GM19397 (cell line): ENCODE data around the gene AGO3.

Source experiments
- ATAC-seq: cut with Tn5 transposase; IDR thresholded peaks from one replicate; pipeline ENCODE4 v1.9.1; 2021; ENCODE audit warnings: mild to moderate bottlenecking, moderate library complexity; ENCODE audit not compliant: unreplicated experiment

AGO3 gene

GRCh38 chr1:36118447-36119204 is 187.7 kb downstream of the AGO3 start:
- ATAC-seq = no peak

GRCh38 chr1:36119456-36119855 is 188.6 kb downstream of the AGO3 start:
- no peak for ATAC-seq
